NCI-H526 (cell line): ENCODE results near the gene RPS6KA2.
"Not testable (repeated sequence)": the region's sequence is repeated elsewhere in the genome, so short reads cannot be mapped to it uniquely, and the experiment has no call there.

Source experiments
- DNase-seq, 2 experiments: peaks; one replicate each; lab custom pipeline; 2025; lab: John Stamatoyannopoulos, UW

Gene RPS6KA2

GRCh38 chr6:166591961-166592520, 35.0 kb downstream of the RPS6KA2 start:
- DNase-seq, result no peak

- DNase-seq, result no peak
Observed at GRCh38 chr6:166591026-166591425, 36.0 kb downstream of the RPS6KA2 start.

GRCh38 chr6:166589786-166590574, 37.1 kb downstream of the RPS6KA2 start:
- peak in 1 of 2 experiments; percentile 27 for DNase-seq

GRCh38 chr6:166589337-166589731, 37.7 kb downstream of the RPS6KA2 start:
- DNase-seq, result peak in 1 of 2 experiments; percentile 8

GRCh38 chr6:166588691-166589336, 38.2 kb downstream of the RPS6KA2 start:
- no peak for DNase-seq

DNA sequence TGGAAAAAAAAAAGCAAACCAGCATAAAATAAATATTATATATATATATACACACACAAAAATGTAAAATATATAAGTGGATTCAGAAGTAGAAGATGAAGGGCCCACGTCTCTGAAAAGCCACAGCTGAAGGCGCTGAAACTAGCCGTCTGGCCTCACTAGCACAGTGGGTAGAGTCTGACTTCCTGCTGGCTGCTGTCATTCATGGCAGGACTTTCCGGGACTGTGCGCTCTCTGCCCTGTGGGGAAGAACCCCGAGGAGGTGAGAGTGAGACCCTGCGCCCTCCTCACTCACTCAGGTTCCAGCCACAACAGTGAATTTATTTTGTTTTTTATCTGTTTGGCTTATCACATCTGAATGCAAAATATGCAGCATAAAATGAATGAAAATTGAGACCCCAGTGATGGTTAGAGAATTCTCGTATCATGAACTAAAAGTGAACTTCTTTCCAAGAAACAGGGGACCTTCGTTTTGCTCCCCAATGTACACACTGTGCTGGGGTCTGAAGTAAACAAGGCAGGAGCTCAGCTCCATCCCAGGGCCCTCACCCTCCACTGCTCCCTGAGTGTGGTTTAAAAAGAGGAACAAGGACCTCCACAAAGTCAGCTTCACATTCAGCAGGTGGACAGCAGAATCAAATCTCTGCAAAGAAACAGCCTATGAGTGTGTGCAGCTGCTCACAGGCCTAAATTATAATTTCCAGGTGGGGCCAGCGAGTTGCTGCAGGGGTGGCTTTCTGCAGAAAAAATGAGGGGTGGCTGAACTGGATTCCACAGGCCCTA, 39.2 kb downstream of the RPS6KA2 start:
- no peak for DNase-seq

- peak; percentile 9 to 46 for DNase-seq
Observed at GRCh38 chr6:166586424-166587156, 40.5 kb downstream of the RPS6KA2 start, which contains the start of gene RAMACL. TSS of gene RAMACL (minus strand) at chr6:166586678. CDS start at chr6:166586477, 201 bp downstream.

GRCh38 chr6:166584853-166585429, 42.1 kb downstream of the RPS6KA2 start:
- DNase-seq, result no peak

DNA sequence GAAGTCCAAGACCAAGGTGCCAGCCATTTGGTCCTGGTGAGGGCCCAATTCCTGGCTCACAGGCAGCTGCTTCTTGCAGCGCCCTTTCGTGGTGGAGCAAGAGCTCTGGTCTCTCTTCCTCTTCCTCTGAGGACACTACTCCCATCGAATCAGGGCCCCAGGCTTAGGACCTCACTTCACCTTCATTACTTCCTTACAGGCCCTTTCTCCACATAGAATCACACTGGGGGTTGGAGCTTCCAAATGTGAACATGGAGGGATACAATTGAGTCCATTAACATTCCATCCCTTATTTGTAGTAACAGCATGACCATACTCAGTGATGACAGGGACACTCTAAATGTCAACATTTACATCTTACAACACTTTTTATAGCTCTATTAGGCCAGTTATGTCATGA, 42.9 kb downstream of the RPS6KA2 start:
- no peak for DNase-seq

GRCh38 chr6:166583230-166583965, 43.7 kb downstream of the RPS6KA2 start:
- no peak for DNase-seq

DNA sequence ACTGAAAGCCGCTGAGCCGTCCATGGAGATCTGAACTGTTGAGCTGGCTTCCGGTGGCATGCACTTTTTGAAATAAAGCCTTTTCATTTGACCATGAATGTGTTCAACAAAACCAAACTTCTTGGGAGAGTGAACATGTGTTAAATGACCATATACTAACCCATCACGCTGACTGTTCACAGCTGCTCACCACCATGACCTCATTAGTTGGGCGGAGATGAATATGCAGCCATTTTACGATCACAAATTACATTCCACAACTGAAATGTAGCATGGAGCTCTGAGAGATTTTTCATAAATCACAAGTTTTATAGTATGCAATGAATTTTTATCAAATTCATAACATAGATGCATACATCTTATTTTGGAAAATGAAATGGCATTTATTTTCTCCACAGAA, 44.8 kb downstream of the RPS6KA2 start:
- no peak for DNase-seq

GRCh38 chr6:166581801-166582200, 45.2 kb downstream of the RPS6KA2 start:
- DNase-seq, result not testable (repeated sequence)

DNA sequence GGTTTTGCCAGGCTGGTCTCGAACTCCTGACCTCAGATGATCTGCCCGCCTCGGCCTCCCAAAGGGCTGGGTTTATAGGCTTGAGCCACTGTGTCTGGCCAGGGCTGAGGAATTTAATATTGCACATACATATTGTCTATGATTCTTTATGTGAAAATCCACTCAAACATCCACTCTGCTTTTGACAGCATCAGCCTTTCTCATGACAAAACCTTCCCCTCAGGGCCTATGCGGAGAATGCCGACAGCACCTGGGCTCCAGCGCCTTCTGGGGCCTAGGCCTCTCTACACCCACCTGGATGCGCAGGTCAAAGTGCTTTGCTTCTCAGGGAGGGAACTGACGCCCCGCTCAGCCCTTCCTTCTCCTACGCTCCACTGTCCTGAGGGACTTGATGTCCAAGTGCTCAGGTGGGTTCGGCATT, 46.0 kb downstream of the RPS6KA2 start:
- no peak for DNase-seq

GRCh38 chr6:166580076-166581050, 46.7 kb downstream of the RPS6KA2 start:
- no peak for DNase-seq

DNA sequence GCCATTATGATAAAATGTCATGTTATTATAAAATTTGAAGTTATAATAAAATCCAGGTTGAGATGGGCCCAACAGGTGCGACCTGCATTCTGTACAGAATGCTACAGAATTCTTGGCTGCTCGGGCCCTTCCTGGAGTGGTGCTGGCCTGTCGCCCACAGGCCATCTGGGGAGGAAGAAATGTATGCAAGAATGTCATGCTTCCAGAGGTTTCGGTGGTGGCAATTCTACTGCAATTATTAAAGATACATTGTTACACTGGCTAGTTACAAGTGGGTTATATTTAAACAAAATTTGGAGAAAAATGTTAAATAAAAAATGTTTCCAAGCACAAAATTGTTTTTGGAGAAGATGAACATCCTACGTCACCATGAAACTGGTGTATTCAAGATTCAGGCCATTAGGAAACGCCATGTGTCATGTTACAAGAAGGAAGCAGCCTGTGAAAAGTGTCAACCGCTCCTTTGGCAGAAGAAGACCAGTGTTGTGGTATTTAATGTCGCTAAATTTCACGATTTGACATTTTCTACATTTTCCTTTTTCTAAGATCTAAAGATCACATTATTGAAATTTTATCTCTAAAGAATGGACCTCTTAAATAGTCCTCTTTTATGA, 47.7 kb downstream of the RPS6KA2 start:
- no peak for DNase-seq

- DNase-seq, result no peak
Observed at GRCh38 chr6:166578536-166579236, 48.4 kb downstream of the RPS6KA2 start.

- DNase-seq, result no peak
Observed at GRCh38 chr6:166575205-166575604, 51.8 kb downstream of the RPS6KA2 start.
